Type B pancreatic cell (in vitro differentiated cells): ENCODE results near the gene ZNF837. TPM values are rescaled to one million over a fixed set of nuclear protein-coding genes. Genes with fewer than 3 reads are reported as not detected.
"Not testable (repeated sequence)": the region's sequence is repeated elsewhere in the genome, so short reads cannot be mapped to it uniquely, and the experiment has no call there.

Source experiments
- DNase-seq: peaks from one replicate; pipeline ENCODE4 v3.0.0; 2021; ENCODE audit warnings: mixed read lengths; ENCODE audit not compliant: unreplicated experiment; ENCODE audit errors: extremely low spot score
- H3K27ac Mint-ChIP-seq: 2 replicates; pipeline ENCODE4 v1.8.0; 2021; ENCODE audit warnings: mild to moderate bottlenecking, mixed read lengths
- H3K27me3 Mint-ChIP-seq: 2 replicates; pipeline ENCODE4 v1.8.0; 2021; ENCODE audit warnings: mixed read lengths
- H3K36me3 Mint-ChIP-seq: 2 replicates; pipeline ENCODE4 v1.8.0; 2021; ENCODE audit warnings: mixed read lengths
- H3K4me1 Mint-ChIP-seq: one replicate; pipeline ENCODE4 v1.8.0; 2021; ENCODE audit warnings: mixed read lengths; ENCODE audit not compliant: unreplicated experiment
- H3K4me3 Mint-ChIP-seq: 2 replicates; pipeline ENCODE4 v1.8.0; 2021; ENCODE audit warnings: mild to moderate bottlenecking, mixed read lengths
- H3K9me3 Mint-ChIP-seq: 2 replicates; pipeline ENCODE4 v1.8.0; 2021; ENCODE audit warnings: mixed read lengths
- total RNA-seq: library from RNA; stranded (reverse); gene quantifications from 2 replicates; pipeline ENCODE4 v1.2.1, GENCODE V29; 2021; ENCODE audit warnings: low replicate concordance
- TF ChIP-seq, protein P1 (sequence below): fragments of 200-600 bp; sonication (generic); conservative IDR thresholded peaks from 2 replicates; pipeline ENCODE4 v1.5.0; 2021; ENCODE audit warnings: antibody characterized with exemption, mild to moderate bottlenecking

ZNF837 gene
- total RNA-seq, 1 donor from 2014 or later = 2.8 TPM

DNA sequence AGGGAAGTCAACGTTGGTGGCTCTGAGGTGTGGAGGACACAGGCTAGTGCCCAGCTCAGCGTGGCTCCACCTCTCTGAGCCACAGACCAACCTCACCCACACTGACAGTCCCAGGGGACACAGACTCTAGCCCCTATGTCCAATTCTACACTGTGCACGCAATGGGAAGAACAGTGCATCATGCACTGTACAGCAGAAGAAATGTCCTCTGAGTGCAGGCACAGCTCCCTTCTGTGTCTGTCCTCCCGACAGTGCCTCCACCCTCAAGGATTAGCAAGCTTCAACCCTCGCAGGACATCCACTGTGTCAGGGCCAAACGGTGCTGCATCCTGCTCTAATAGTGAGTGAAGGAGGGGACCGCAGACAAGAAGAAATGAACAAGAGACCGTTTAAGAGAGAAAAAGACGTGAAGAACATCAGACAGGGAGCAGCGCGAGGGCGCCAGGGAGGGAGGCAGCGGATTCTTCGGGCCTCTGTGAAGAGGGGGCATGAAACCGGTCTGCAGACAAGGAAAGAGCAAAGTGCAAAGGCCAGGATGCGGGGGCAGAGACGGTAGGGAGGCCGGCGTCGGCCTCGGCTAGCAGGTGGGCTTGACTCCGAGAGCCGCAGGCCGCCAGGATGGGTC lies 681 bp downstream of the ZNF837 start:
- no peak for DNase-seq
- TF ChIP-seq, protein P1, sequence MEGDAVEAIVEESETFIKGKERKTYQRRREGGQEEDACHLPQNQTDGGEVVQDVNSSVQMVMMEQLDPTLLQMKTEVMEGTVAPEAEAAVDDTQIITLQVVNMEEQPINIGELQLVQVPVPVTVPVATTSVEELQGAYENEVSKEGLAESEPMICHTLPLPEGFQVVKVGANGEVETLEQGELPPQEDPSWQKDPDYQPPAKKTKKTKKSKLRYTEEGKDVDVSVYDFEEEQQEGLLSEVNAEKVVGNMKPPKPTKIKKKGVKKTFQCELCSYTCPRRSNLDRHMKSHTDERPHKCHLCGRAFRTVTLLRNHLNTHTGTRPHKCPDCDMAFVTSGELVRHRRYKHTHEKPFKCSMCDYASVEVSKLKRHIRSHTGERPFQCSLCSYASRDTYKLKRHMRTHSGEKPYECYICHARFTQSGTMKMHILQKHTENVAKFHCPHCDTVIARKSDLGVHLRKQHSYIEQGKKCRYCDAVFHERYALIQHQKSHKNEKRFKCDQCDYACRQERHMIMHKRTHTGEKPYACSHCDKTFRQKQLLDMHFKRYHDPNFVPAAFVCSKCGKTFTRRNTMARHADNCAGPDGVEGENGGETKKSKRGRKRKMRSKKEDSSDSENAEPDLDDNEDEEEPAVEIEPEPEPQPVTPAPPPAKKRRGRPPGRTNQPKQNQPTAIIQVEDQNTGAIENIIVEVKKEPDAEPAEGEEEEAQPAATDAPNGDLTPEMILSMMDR = no peak
- no peaks in the 10 kb centered on the region for H3K36me3 Mint-ChIP-seq
- H3K4me1 Mint-ChIP-seq = peaks cover 3% of the 10 kb centered on the region
- peak overlapping the region; percentile 95 for H3K27ac Mint-ChIP-seq
- peak overlapping the region; percentile 94 for H3K4me3 Mint-ChIP-seq
- no peaks in the 10 kb centered on the region for H3K9me3 Mint-ChIP-seq
- no peaks in the 10 kb centered on the region for H3K27me3 Mint-ChIP-seq

DNA sequence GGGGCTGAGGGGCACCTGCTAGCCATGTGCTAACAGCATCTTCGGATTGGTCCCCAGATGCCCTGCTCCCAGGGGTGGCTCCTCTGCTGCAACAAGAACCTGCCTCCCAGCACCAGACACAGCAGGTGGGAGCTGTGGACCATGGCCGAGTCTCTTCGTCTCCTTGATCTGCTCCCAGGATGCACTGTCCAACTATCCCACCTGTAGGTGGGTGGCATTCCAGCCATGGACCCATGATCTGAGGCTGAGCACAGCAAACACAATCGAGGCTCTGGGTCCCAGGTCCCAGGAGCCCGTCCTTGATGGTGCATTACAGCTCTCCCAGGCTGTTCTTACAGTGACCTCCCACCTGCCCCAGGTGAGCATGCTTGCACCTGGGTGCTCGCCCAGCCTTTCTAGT lies 1.6 kb downstream of the ZNF837 start:
- TF ChIP-seq, protein P1 = no peak
- Mint-ChIP-seq H3K27ac (peak overlapping the region; percentile 95), H3K9me3 (no peaks in the 10 kb centered on the region), H3K4me3 (peak overlapping the region; percentile 94), H3K27me3 (no peaks in the 10 kb centered on the region), H3K36me3 (no peaks in the 10 kb centered on the region), H3K4me1 (peaks cover 3% of the 10 kb centered on the region)
- DNase-seq = no peak

DNA sequence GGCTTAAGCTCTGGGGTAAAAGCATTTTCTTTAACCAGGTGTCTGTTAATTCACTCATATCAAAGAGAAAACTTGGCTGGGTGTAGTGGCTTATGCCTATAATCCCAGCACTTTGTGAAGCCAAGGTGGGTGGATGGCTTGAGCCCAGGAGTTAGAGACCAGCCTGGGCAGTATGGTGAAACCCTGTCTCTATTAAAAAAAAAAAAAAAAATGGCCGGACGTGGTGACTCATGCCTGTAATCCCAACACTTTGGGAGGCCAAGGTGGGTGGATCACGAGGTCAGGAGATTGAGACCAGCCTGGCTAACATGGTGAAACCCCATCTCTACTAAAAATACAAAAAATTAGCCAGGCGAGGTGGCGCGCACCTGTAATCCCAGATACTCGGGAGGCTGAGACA lies 4.1 kb downstream of the ZNF837 start:
- not testable (repeated sequence) for H3K36me3 Mint-ChIP-seq, H3K27me3 Mint-ChIP-seq, H3K27ac Mint-ChIP-seq, H3K4me1 Mint-ChIP-seq, DNase-seq, H3K9me3 Mint-ChIP-seq, H3K4me3 Mint-ChIP-seq

DNA sequence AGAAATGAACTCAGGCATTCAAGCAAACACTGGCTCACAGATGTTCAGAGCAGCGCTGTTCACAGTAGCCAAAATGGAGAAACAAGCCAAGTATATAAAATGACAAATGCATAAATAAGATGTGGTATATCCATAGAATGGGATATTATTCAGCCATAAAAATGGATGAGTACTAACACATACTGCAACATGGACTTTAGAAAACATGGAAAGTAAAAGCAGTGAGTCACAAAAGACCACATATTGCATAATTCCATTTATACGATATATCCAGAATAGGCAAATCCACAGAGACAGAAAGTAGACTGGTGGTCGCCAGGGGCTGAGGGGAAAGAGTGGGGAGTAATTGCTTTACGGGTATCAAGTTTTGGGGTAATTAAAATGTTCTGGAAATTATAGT lies 6.6 kb downstream of the ZNF837 start:
- H3K27me3 Mint-ChIP-seq = no peaks in the 10 kb centered on the region
- no peaks in the 10 kb centered on the region for H3K9me3 Mint-ChIP-seq
- no peaks in the 10 kb centered on the region for H3K36me3 Mint-ChIP-seq
- DNase-seq = no peak
- TF ChIP-seq, protein P1 = no peak
- H3K4me3 Mint-ChIP-seq = no peak overlapping the region
- H3K4me1 Mint-ChIP-seq = no peaks in the 10 kb centered on the region
- no peak overlapping the region for H3K27ac Mint-ChIP-seq

DNA sequence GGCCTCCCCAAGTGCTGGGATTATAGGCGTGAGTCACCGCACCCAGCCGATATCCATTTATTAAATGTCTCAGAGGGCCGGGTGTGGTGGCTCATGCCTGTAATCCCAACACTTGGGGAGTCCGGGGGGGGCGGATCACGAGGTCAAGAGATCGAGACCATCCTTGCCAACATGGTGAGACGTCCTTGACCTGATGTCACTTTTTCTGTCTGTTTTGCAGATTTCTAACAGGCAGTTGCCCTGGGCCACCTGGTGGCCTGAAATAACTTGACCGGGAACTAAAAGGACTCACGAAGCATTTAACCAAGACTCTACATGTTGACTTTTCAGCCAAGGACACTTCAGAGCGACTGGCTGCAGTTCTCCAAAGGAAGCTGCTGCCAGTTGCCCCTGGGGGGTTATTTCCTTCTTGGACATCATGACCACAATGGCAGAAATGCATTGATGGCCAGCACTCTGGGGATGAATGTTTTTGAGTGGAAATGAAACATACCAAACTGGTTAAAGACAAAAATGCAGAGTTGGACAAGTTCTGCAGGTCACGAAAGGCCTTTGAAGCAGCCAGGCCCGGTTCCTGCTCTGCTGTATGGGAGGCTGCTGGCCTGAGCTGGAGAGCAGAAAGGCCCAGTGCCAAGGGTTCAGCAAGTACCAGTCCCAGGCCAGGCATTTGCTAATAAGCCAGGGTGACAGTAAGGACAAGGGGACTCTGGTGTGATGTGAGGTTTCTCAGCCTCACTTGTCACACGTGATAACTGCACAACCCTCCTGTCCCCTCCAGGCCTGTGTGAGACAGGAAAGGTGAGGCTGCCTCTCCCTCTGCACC lies 8.3 kb downstream of the ZNF837 start:
- H3K27me3 Mint-ChIP-seq = no peaks in the 10 kb centered on the region
- no peaks in the 10 kb centered on the region for H3K9me3 Mint-ChIP-seq
- no peaks in the 10 kb centered on the region for H3K4me1 Mint-ChIP-seq
- TF ChIP-seq, protein P1 = peak; percentile 54
- H3K36me3 Mint-ChIP-seq = no peaks in the 10 kb centered on the region
- no peak overlapping the region for H3K4me3 Mint-ChIP-seq
- DNase-seq = no peak
- no peak overlapping the region for H3K27ac Mint-ChIP-seq
